Measurements from ENCODE around the gene TIAM2.

Gene TIAM2

GRCh38 chr6:155247618-155248007 lies 252.5 kb downstream of the TIAM2 start:
- TF ChIP-seq CTBP1 (IDR thresholded peaks at IDR 0.05; ENCODE audit: borderline replicate concordance) (no peak), FOXK2 (IDR thresholded peaks at IDR 0.05) (no peak), LEF1 (IDR thresholded peaks at IDR 0.05; ENCODE audit: borderline replicate concordance) (no peak), FOXM1 (IDR thresholded peaks at IDR 0.05; ENCODE audit: borderline replicate concordance) (no peak), SP1 (IDR thresholded peaks at IDR 0.05) (no peak), HDGF (IDR thresholded peaks at IDR 0.05; ENCODE audit: borderline replicate concordance) (no peak), FOXA1 (IDR thresholded peaks at IDR 0.05) (no peak), ELF4 (IDR thresholded peaks at IDR 0.05) (no peak)
- ChIA-PET CTCF (interaction anchor here (0.5 to 1.5 kb wide), 6 partner anchors 13 to 332 kb away, joined by 3 to 10 read pairs (median 3); no protein-coding TSS in a partner anchor), POLR2A (no interaction called here)
- DNase-seq (ENCODE audit: extremely low spot score): no peak

- CTCF ChIA-PET: interaction anchor here (0.5 to 1.5 kb wide), 10 partner anchors 10 to 572 kb away, joined by 3 to 10 read pairs (median 3); no protein-coding TSS in a partner anchor
- peak; percentile 48 for DNase-seq (ENCODE audit: extremely low spot score)
- TF ChIP-seq SUZ12 (IDR thresholded peaks at IDR 0.05) (no peak), ELF4 (IDR thresholded peaks at IDR 0.05) (no peak), ARNT (IDR thresholded peaks at IDR 0.05) (no peak), BHLHE40 (IDR thresholded peaks at IDR 0.05; ENCODE audit: borderline replicate concordance) (no peak), HDGF (IDR thresholded peaks at IDR 0.05; ENCODE audit: borderline replicate concordance) (no peak), PKNOX1 (IDR thresholded peaks at IDR 0.05) (no peak), CTBP1 (IDR thresholded peaks at IDR 0.05; ENCODE audit: borderline replicate concordance) (no peak), FOXA1 (IDR thresholded peaks at IDR 0.05) (no peak), SP1 (IDR thresholded peaks at IDR 0.05) (no peak), TARDBP (IDR thresholded peaks at IDR 0.05) (no peak), LEF1 (IDR thresholded peaks at IDR 0.05; ENCODE audit: borderline replicate concordance) (no peak), FOXK2 (IDR thresholded peaks at IDR 0.05) (no peak), L3MBTL2 (conservative IDR thresholded peaks at IDR 0.05) (no peak), FOXM1 (IDR thresholded peaks at IDR 0.05; ENCODE audit: borderline replicate concordance) (no peak), ZNF384 (IDR thresholded peaks at IDR 0.05) (no peak)
- POLR2A ChIA-PET: no interaction called here
Measured at GRCh38 chr6:155248008-155249001, 253.2 kb downstream of the TIAM2 start.

- no peak for TF ChIP-seq CTBP1 (IDR thresholded peaks at IDR 0.05; ENCODE audit: borderline replicate concordance)
- no peak for DNase-seq (ENCODE audit: extremely low spot score)
- ChIA-PET CTCF (interaction anchor here (0.6 kb wide), 1 partner anchor 575 kb away, joined by 3 read pairs; no protein-coding TSS in a partner anchor), POLR2A (no interaction called here)
Measured at GRCh38 chr6:155250701-155251381, 255.7 kb downstream of the TIAM2 start.

- DNase-seq (ENCODE audit: extremely low spot score): no peak
- POLR2A ChIA-PET: no interaction called here
- CTCF ChIA-PET: no interaction called here
- no peak for TF ChIP-seq LEF1 (IDR thresholded peaks at IDR 0.05; ENCODE audit: borderline replicate concordance)
- no peak for TF ChIP-seq ARNT (IDR thresholded peaks at IDR 0.05)
- TF ChIP-seq FOXK2 (IDR thresholded peaks at IDR 0.05): no peak
- TF ChIP-seq CTBP1 (IDR thresholded peaks at IDR 0.05; ENCODE audit: borderline replicate concordance): no peak
- no peak for TF ChIP-seq ELF4 (IDR thresholded peaks at IDR 0.05)
- no peak for TF ChIP-seq FOXA1 (IDR thresholded peaks at IDR 0.05)
- no peak for TF ChIP-seq ZNF384 (IDR thresholded peaks at IDR 0.05)
- no peak for TF ChIP-seq FOXM1 (IDR thresholded peaks at IDR 0.05; ENCODE audit: borderline replicate concordance)
Measured at GRCh38 chr6:155252581-155252980, 257.5 kb downstream of the TIAM2 start.

GRCh38 chr6:155253337-155253736 lies 258.2 kb downstream of the TIAM2 start:
- ChIA-PET POLR2A (no interaction called here), CTCF (no interaction called here)
- DNase-seq (ENCODE audit: extremely low spot score): no peak
- no peak for TF ChIP-seq L3MBTL2 (conservative IDR thresholded peaks at IDR 0.05)
- no peak for TF ChIP-seq PKNOX1 (IDR thresholded peaks at IDR 0.05)
- TF ChIP-seq FOXM1 (IDR thresholded peaks at IDR 0.05; ENCODE audit: borderline replicate concordance): no peak
- TF ChIP-seq CTBP1 (IDR thresholded peaks at IDR 0.05; ENCODE audit: borderline replicate concordance): no peak
- no peak for TF ChIP-seq HDGF (IDR thresholded peaks at IDR 0.05; ENCODE audit: borderline replicate concordance)
- TF ChIP-seq ELF4 (IDR thresholded peaks at IDR 0.05): no peak
- no peak for TF ChIP-seq LEF1 (IDR thresholded peaks at IDR 0.05; ENCODE audit: borderline replicate concordance)
- no peak for TF ChIP-seq SP1 (IDR thresholded peaks at IDR 0.05)
- no peak for TF ChIP-seq FOXA1 (IDR thresholded peaks at IDR 0.05)
- TF ChIP-seq NFRKB (IDR thresholded peaks at IDR 0.05): no peak
- TF ChIP-seq ARNT (IDR thresholded peaks at IDR 0.05): no peak
- no peak for TF ChIP-seq TARDBP (IDR thresholded peaks at IDR 0.05)
- TF ChIP-seq SUZ12 (IDR thresholded peaks at IDR 0.05): no peak
- TF ChIP-seq ZNF384 (IDR thresholded peaks at IDR 0.05): no peak
- no peak for TF ChIP-seq FOXK2 (IDR thresholded peaks at IDR 0.05)
- TF ChIP-seq BHLHE40 (IDR thresholded peaks at IDR 0.05; ENCODE audit: borderline replicate concordance): no peak

GRCh38 chr6:155254139-155254538 lies 259.0 kb downstream of the TIAM2 start:
- CTCF ChIA-PET: no interaction called here
- no peak for TF ChIP-seq PKNOX1 (IDR thresholded peaks at IDR 0.05)
- no peak for DNase-seq (ENCODE audit: extremely low spot score)
- POLR2A ChIA-PET: no interaction called here

Data from HEK293T (cell line).